Breast epithelium (tissue), 3 donors: Measurements from ENCODE around the gene RNF224.

Experiments used
- POLR2A ChIP-seq: fragments of 450-650 bp; IDR thresholded peaks from one replicate; pipeline ENCODE4 v1.6.1; 2016; ENCODE audit warnings: antibody characterized with exemption, mild to moderate bottlenecking, moderate library complexity
- TF ChIP-seq, protein P1 (sequence below), 3 donors: fragments of 450-650 bp; IDR thresholded peaks; one replicate each; pipeline ENCODE4 v1.5.1; 2016 to 2017; ENCODE audit warnings: antibody characterized with exemption in 3 of 3, mild to moderate bottlenecking in 3 of 3, moderate library complexity in 3 of 3

DNA sequence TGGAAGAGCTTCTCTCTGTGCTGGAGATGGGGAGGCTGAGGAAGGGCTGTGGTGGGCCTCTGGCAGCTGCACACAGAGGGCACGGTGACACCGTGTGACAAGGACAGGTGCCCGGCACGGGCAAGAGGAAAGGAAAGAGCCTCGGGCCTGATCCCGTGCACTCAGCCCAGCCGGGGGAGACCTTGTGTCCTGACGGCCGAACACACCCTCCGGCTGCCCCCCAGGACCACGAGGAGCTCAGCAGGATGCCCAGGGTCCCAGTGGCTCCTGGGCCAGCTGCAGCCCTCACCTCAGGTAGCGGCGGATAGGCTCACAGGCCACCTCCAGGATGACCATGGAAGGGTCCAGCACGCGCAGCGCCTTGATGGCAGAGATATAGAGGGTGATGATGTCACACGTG lies 44.5 kb upstream of the RNF224 start:
- TF ChIP-seq, protein P1, sequence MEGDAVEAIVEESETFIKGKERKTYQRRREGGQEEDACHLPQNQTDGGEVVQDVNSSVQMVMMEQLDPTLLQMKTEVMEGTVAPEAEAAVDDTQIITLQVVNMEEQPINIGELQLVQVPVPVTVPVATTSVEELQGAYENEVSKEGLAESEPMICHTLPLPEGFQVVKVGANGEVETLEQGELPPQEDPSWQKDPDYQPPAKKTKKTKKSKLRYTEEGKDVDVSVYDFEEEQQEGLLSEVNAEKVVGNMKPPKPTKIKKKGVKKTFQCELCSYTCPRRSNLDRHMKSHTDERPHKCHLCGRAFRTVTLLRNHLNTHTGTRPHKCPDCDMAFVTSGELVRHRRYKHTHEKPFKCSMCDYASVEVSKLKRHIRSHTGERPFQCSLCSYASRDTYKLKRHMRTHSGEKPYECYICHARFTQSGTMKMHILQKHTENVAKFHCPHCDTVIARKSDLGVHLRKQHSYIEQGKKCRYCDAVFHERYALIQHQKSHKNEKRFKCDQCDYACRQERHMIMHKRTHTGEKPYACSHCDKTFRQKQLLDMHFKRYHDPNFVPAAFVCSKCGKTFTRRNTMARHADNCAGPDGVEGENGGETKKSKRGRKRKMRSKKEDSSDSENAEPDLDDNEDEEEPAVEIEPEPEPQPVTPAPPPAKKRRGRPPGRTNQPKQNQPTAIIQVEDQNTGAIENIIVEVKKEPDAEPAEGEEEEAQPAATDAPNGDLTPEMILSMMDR (IDR thresholded peaks at IDR 0.05): no peak
- no peak for TF ChIP-seq POLR2A
